Muscle of back (tissue), 13 donors: ENCODE data around the gene KRTAP13-3. TPM values are rescaled to one million over a fixed set of nuclear protein-coding genes. Genes with fewer than 3 reads are reported as not detected.

Source experiments
- DNase-seq, 3 donors: peaks; one replicate each; pipeline versions ENCODE4 v3.0.0 to v3.0.0-alpha.2; 2013
- long read RNA-seq, 9 donors: transcript quantifications; one replicate each; lab custom pipeline, GENCODE V29; 2026
- polyA plus RNA-seq, 10 donors: library from polyadenylated mRNA; unstranded; fragments of 120-200 nt; gene quantifications; one replicate each; pipeline ENCODE4 v1.2.1, GENCODE V29; 2013; ENCODE audit not compliant: insufficient read length in 10 of 10

KRTAP13-3 gene, protein sequence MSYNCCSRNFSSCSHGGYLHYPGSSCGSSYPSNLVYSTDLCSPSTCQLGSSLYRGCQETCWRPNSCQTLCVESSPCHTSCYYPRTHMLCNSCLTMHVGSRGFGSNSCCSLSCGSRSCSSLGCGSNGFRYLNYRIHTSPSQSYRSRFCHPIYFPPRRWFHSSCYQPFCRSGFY
- not detected for polyA plus RNA-seq
- long read RNA-seq, donor 1: 0 reads
- long read RNA-seq, donor 2: 0 reads
- long read RNA-seq, donor 3: 0 reads
- long read RNA-seq, donor 4: 0 reads
- long read RNA-seq, donor 5: 0 reads
- long read RNA-seq, donor 6: 0 reads
- long read RNA-seq, donor 7: 0 reads
- long read RNA-seq, donor 8: 0 reads
- long read RNA-seq, donor 9: 0 reads

DNA sequence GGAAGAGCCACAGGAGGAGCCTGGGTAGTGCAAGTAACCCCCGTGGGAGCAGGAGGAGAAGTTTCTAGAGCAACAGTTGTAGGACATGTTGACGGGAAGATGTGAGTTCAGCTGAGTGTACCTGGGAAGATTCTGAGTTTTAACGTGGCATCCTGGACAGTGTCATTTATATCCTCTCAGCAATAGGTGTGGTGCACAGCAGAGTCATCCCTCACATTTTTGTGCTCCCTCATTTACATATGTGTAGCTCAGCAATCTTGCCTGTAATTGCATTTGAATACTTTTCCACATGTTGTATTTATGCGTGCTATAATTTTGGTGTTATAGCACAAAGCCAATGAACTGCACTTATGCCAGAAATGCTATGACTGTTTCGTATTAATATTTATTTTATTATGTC lies at the start of gene KRTAP13-3:
Gene KRTAP13-3, minus strand, starts transcription at position 101 of the 400 bp plus-strand sequence. Its CDS starts 14 bp downstream, at position 87.
- no peak for DNase-seq

GRCh38 chr21:30468900-30469714 lies 43.4 kb upstream of the KRTAP13-3 start:
- no peak for DNase-seq

GRCh38 chr21:30463713-30464112 lies 38.0 kb upstream of the KRTAP13-3 start:
- DNase-seq: no peak

DNA sequence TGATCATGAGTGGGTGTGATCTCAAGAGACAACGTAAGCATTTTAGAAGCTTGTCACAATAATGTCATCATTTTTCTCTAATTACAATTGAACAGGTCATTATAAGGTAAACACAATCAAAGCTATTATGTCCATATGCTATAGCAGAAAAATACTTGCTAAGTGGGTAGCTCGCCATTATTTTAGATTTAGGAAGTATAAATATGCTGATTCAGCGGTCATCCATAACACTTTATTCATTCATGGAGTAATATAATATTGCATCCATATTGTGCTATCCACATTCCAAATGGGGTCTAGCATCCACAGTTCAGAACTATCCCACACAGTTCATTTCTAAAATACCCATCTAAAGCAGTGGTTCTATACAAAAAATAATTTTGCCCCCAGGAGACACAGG lies 22.8 kb upstream of the KRTAP13-3 start:
- DNase-seq: no peak

DNA sequence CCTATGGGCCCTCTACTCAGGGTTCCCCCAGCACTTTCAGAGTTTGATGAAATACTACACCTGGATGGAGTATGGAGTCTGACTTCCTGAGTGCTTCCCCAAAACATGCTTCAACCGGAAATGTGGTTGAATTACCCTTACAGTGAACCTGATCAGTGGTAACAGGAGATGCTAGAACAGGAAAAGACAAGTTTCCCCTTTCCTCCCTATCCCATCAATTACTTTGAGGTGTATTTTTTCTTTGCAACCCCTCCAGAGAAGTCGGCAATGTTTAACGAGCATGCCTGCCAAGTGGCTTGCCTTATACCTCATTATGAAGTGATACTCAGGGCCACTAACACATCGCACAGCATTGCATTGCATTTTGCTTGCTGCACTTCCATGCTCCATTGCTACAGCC lies 21.3 kb upstream of the KRTAP13-3 start:
- no peak for DNase-seq

DNA sequence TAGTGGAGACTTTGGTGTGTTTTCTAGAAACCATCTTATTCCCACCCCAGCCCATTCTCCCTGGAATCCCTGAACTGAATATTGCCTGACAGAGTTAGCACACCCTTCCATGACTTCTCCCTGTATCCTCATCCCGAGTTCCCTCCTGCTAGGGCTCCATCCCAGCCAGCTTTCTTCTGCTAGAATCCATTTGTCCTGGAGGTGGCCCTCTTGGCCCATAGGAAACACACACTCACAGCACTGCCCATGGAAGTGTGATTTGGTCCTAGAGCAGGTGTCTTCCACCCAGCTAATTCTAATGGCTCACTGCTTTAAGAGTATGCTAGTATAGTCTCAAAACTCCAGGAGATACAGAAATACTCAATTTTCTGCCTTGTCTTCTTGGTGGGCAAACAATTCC lies 18.5 kb upstream of the KRTAP13-3 start:
- DNase-seq: no peak

DNA sequence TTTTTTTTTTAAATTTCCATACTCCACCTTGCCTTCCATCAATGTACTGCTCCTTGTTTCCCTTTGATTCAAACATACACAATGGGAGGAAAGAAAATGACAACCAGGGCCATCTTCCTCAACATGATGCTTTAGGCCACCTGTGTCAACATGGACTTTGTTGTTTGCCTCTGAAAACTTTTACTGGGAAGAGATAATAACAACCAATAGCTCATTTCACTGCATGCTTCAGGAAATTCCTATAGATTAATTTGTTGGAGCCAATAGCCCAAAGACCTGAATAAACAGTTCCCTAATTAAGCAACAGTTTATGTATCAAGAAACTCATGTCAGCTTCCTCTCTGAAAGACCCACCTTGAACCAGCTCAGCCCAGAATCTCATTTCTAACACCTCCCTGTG lies 17.5 kb upstream of the KRTAP13-3 start:
- no peak for DNase-seq

DNA sequence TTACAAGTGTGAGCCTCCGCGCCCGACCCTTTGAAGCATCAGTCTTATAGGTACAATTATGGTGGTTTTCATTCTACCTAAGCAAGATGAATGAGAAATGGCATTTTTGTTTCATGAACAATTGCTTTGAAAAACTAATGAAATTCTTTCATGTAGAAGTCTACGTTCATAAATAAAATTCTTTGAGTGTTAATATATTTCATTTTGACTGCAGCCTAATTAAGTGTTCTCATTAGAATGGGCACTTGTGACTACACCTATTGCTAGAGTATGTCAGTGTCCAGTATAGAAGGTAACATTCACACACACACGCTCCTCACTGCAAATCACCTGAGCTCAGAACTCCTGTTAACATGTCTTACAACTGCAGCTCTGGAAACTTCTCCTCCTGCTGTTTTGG lies 14.2 kb upstream of the KRTAP13-3 start, which contains the start of gene KRTAP15-1:
Gene KRTAP15-1, plus strand, starts transcription at position 301 of the 400 bp plus-strand sequence. Its CDS starts 53 bp downstream, at position 354.
- DNase-seq: no peak

GRCh38 chr21:30437010-30437565 lies 11.4 kb upstream of the KRTAP13-3 start:
- no peak for DNase-seq

GRCh38 chr21:30434033-30434631 lies 8.4 kb upstream of the KRTAP13-3 start:
- DNase-seq: peak; percentile 5 to 35 (median 12)

- DNase-seq: no peak
Measured at GRCh38 chr21:30430170-30430655, 4.5 kb upstream of the KRTAP13-3 start, which contains the start of gene KRTAP13-4. Gene KRTAP13-4 (plus strand): TSS chr21:30430220. CDS start chr21:30430276, 56 bp downstream.

DNA sequence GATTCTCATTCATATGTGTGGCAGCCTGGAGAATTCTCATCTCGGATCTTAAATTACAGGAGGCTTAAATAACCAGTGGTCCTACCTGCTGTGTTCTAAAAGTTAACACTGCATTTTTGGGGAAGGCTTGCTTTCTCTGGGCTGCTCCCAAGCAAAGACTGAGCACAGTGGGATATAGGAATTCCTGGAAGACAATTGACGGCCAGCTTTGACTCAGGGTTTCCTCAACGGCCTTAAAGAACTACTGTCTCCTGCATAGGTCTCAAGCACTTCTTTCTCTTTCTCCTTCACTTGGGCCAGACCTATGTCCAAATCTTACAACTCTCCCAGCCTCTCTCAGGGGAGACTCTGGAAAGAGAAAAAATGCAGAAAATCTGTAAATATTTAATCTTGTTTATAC lies 1.0 kb upstream of the KRTAP13-3 start:
- no peak for DNase-seq

GRCh38 chr21:30415993-30416392 lies 9.7 kb downstream of the KRTAP13-3 start:
- no peak for DNase-seq

DNA sequence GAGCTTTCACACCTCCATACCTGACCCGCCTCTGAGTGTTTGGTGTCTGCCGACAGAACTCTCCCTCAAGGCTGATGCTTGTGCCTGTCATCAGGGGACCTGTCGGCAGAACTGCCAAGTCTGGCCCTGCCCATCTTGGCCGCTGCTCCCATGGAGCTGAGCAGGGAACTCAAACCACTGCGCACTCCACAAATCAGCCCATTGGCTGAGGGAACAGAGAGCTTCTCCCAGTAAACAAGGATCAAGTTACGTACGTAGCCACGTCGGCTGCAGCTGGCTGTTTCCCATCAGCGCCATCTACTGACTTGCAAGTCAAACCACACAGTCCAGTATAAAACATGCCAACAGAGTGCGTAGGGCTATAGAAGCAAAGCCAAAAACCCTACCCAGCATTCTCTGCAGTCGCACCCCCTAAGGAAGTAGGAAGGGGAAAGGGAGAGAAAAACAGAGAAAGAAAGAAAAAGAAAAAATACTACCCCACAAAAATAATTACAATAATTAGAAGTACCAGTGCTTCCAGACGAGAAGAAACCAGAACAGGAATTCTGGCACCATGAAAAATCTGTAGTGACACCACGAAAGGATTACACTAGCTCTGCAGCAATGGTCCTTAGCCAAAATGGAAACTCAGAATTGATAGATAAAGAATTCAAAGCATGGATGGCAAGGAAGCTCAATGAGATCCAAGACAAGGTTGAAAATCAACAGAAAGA lies 16.8 kb downstream of the KRTAP13-3 start:
- DNase-seq: peak; percentile 0 to 15 (median 3)

- no peak for DNase-seq
Measured at GRCh38 chr21:30395731-30396130, 30.0 kb downstream of the KRTAP13-3 start, which contains the start of gene KRTAP13-1. Gene KRTAP13-1 (plus strand): TSS chr21:30396031. CDS start chr21:30396087, 56 bp downstream.

GRCh38 chr21:30391492-30392025 lies 34.2 kb downstream of the KRTAP13-3 start:
- no peak for DNase-seq

DNA sequence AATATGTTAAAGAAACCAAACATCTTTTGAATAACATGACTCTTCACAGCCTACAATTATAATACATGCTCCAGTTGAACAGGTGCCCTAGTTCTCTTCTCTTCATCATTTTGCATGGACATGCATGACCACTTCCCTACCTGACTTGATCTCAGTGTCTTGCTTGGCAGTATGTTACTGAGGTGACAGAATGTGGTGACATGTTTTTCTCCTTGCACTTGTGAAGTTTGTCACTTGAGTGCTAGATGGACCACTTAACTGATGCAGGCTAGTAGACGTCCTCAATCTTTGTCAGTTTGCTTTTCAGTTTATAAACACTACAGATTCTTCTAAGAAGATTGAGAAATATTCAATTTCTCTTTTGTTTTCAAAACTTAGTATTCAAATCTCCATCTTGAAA lies 43.5 kb downstream of the KRTAP13-3 start:
- DNase-seq: no peak
